Nephron (organoid): Measurements from ENCODE around the gene ASGR1.
A peak's percentile ranks its signal among the peaks of the same experiment; 100 is the strongest.

Source experiments
- H3K27ac Mint-ChIP-seq, 3 experiments: 2 replicates each; pipeline ENCODE4 v1.8.0; 2020; ENCODE audit warnings: mixed read lengths in 3 of 3, mild to moderate bottlenecking in 2 of 3, moderate library complexity in 1 of 3
- H3K27me3 Mint-ChIP-seq: 2 replicates; pipeline ENCODE4 v1.8.0; 2021; ENCODE audit warnings: low read depth, mild to moderate bottlenecking, moderate library complexity, mixed read lengths
- H3K36me3 Mint-ChIP-seq: 2 replicates; pipeline ENCODE4 v1.8.0; 2020; ENCODE audit warnings: low read depth, mixed read lengths
- H3K4me1 Mint-ChIP-seq: 2 replicates; pipeline ENCODE4 v1.8.0; 2020; ENCODE audit warnings: mixed read lengths
- H3K4me3 Mint-ChIP-seq, 3 experiments: 2 replicates each; pipeline ENCODE4 v1.8.0; 2020; ENCODE audit warnings: mild to moderate bottlenecking in 3 of 3, mixed read lengths in 3 of 3, moderate library complexity in 2 of 3
- H3K9me3 Mint-ChIP-seq: 2 replicates; pipeline ENCODE4 v1.8.0; 2020; ENCODE audit warnings: mixed read lengths
- CTCF ChIP-seq, 3 experiments: fragments of 200-600 bp; sonication (generic); IDR thresholded peaks; one replicate each; pipeline ENCODE4 v1.5.0; 2021; ENCODE audit warnings: antibody characterized with exemption in 3 of 3; ENCODE audit not compliant: unreplicated experiment in 3 of 3

The ASGR1 gene

GRCh38 chr17:7220593-7221277 is 41.6 kb upstream of the ASGR1 start:
- H3K27ac Mint-ChIP-seq: peak overlapping the region; percentile 89 to 96 (median 95)
- peak overlapping the region; percentile 89 to 97 (median 93) for H3K4me3 Mint-ChIP-seq
- no peaks in the 10 kb centered on the region for H3K9me3 Mint-ChIP-seq
- peaks cover 54% of the 10 kb centered on the region for H3K4me1 Mint-ChIP-seq
- TF ChIP-seq CTCF (IDR thresholded peaks at IDR 0.05; ENCODE audit: unreplicated experiment in 3 of 3): peak in 2 of 3 experiments; percentile 21 to 26
- H3K27me3 Mint-ChIP-seq: peaks cover 4% of the 10 kb centered on the region
- peaks cover 19% of the 10 kb centered on the region for H3K36me3 Mint-ChIP-seq

GRCh38 chr17:7219812-7220592 is 40.8 kb upstream of the ASGR1 start, which contains the start of the genes ACADVL and DLG4:
Gene ACADVL, plus strand, starts transcription at chr17:7219938. Its CDS starts 47 bp downstream, at chr17:7219985.
Gene DLG4, minus strand, starts transcription at chr17:7219836.
- no peaks in the 10 kb centered on the region for H3K9me3 Mint-ChIP-seq
- peaks cover 4% of the 10 kb centered on the region for H3K27me3 Mint-ChIP-seq
- peak within 1 kb of the TSS; percentile 89 to 97 (median 93) for H3K4me3 Mint-ChIP-seq
- peaks cover 19% of the 10 kb centered on the region for H3K36me3 Mint-ChIP-seq
- H3K27ac Mint-ChIP-seq: peak within 1 kb of the TSS; percentile 93 to 96 (median 95)
- peaks cover 59% of the 10 kb centered on the region for H3K4me1 Mint-ChIP-seq
- TF ChIP-seq CTCF (IDR thresholded peaks at IDR 0.05; ENCODE audit: unreplicated experiment in 3 of 3): no peak

GRCh38 chr17:7219229-7219811 is 40.1 kb upstream of the ASGR1 start:
- Mint-ChIP-seq H3K9me3 (no peaks in the 10 kb centered on the region), H3K4me1 (peaks cover 61% of the 10 kb centered on the region), H3K27ac (peak overlapping the region; percentile 93 to 96 (median 95)), H3K27me3 (peaks cover 4% of the 10 kb centered on the region), H3K4me3 (peak overlapping the region; percentile 89 to 93 (median 89)), H3K36me3 (peaks cover 19% of the 10 kb centered on the region)
- TF ChIP-seq CTCF (IDR thresholded peaks at IDR 0.05; ENCODE audit: unreplicated experiment in 3 of 3): no peak

GRCh38 chr17:7218758-7219157 is 39.6 kb upstream of the ASGR1 start:
- peak overlapping the region; percentile 89 to 93 (median 89) for H3K4me3 Mint-ChIP-seq
- H3K27ac Mint-ChIP-seq: peak overlapping the region; percentile 93 to 96 (median 95)
- peaks cover 65% of the 10 kb centered on the region for H3K4me1 Mint-ChIP-seq
- H3K36me3 Mint-ChIP-seq: peaks cover 15% of the 10 kb centered on the region
- no peak for TF ChIP-seq CTCF (IDR thresholded peaks at IDR 0.05; ENCODE audit: unreplicated experiment in 3 of 3)
- H3K9me3 Mint-ChIP-seq: no peaks in the 10 kb centered on the region
- peaks cover 4% of the 10 kb centered on the region for H3K27me3 Mint-ChIP-seq

- Mint-ChIP-seq H3K27me3 (peaks cover 4% of the 10 kb centered on the region), H3K9me3 (no peaks in the 10 kb centered on the region), H3K27ac (peak overlapping the region; percentile 93 to 96 (median 95)), H3K4me1 (peaks cover 71% of the 10 kb centered on the region), H3K36me3 (peaks cover 15% of the 10 kb centered on the region), H3K4me3 (peak overlapping the region; percentile 89 to 93 (median 89))
- TF ChIP-seq CTCF (IDR thresholded peaks at IDR 0.05; ENCODE audit: unreplicated experiment in 3 of 3): no peak
Observed at GRCh38 chr17:7218166-7218565, 39.0 kb upstream of the ASGR1 start.
